ENCODE results near the gene TMOD1. TPM values are rescaled to one million over a fixed set of nuclear protein-coding genes. Genes with fewer than 3 reads are reported as not detected.

The TMOD1 gene
- total RNA-seq, 3 donors from 2014 or later (not counting 1 experiment from before 2014, with no cell fraction given): 1.9 to 3.2 (median 2.0) TPM

DNA sequence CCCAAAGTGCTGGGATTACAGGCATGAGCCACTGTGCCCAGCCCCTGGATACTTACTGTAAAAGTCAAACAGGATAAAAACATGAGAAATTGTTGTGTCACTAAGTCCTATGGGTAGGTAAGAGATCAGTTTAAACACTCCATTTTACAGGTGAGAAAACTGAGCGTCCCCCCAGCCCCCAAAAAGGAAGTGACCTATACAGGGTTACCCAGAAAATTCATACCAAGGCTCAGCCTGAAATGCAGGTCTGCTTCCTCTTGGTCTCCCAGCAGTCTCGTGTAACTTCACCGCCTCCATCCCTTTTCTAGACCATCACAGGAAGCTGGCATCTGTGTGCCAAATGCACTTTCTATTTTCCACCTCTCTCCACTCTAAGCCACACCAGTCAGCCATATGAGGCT is 57.2 kb downstream of the TMOD1 start:
- Histone ChIP-seq H3K4me1 (ENCODE audit: control insufficient read depth, insufficient read depth, low read length) (no peaks in the 10 kb centered on the region), H3K36me3 (ENCODE audit: control insufficient read depth, insufficient read depth, low read length) (no peaks in the 10 kb centered on the region), H3K27ac (ENCODE audit: low read length) (no peak overlapping the region), H3K27me3 (ENCODE audit: control insufficient read depth, insufficient read depth, low read length) (no peaks in the 10 kb centered on the region), H3K4me3 (ENCODE audit: low read length) (no peak overlapping the region), H3K9me3 (ENCODE audit: control insufficient read depth, insufficient read depth, low read length) (no peaks in the 10 kb centered on the region)
- H3K4me1 Mint-ChIP-seq: peaks cover 0 to 6% of the 10 kb centered on the region in 2 donors
- H3K27ac Mint-ChIP-seq: no peak overlapping the region
- peaks cover 35 to 40% of the 10 kb centered on the region in 2 donors for H3K27me3 Mint-ChIP-seq (ENCODE audit: low read depth in 2 of 2)
- intact Hi-C loops (cut with micrococcal nuclease): no loop called here
- no peak overlapping the region for H3K4me3 Mint-ChIP-seq
- H3K36me3 Mint-ChIP-seq: no peaks in the 10 kb centered on the region
- 6% methylated on average over 3 of the region's 3 CpGs for WGBS (ENCODE audit: insufficient coverage)
- DNase-seq: no peak
- no peaks in the 10 kb centered on the region for H3K9me3 Mint-ChIP-seq
- TF ChIP-seq, protein P1, sequence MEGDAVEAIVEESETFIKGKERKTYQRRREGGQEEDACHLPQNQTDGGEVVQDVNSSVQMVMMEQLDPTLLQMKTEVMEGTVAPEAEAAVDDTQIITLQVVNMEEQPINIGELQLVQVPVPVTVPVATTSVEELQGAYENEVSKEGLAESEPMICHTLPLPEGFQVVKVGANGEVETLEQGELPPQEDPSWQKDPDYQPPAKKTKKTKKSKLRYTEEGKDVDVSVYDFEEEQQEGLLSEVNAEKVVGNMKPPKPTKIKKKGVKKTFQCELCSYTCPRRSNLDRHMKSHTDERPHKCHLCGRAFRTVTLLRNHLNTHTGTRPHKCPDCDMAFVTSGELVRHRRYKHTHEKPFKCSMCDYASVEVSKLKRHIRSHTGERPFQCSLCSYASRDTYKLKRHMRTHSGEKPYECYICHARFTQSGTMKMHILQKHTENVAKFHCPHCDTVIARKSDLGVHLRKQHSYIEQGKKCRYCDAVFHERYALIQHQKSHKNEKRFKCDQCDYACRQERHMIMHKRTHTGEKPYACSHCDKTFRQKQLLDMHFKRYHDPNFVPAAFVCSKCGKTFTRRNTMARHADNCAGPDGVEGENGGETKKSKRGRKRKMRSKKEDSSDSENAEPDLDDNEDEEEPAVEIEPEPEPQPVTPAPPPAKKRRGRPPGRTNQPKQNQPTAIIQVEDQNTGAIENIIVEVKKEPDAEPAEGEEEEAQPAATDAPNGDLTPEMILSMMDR (IDR thresholded peaks at IDR 0.05): no peak
- no peak for ATAC-seq

DNA sequence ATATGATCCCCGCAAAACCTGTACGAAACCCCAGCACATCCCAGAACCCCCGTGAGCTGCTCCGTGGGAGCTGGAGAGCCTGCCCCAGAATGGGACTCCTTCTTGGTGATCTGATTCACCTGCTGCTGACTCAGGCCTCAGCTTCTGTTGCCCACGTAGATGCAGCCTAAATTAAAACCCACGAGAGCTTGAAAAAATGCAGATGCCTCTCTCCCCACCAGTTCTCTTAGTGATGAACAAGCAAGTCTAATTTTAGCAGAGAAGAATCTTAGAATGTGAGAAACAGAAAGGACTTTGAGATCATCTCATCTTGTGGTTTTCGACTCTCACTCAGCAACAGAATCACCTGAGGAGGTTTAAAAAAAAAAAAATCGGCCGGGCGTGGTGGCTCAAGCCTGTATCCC is 57.6 kb downstream of the TMOD1 start:
- TF ChIP-seq, protein P1 (IDR thresholded peaks at IDR 0.05): no peak
- no peak overlapping the region for H3K27ac Mint-ChIP-seq
- Histone ChIP-seq H3K27me3 (ENCODE audit: control insufficient read depth, insufficient read depth, low read length) (no peaks in the 10 kb centered on the region), H3K9me3 (ENCODE audit: control insufficient read depth, insufficient read depth, low read length) (no peaks in the 10 kb centered on the region), H3K4me1 (ENCODE audit: control insufficient read depth, insufficient read depth, low read length) (no peaks in the 10 kb centered on the region), H3K36me3 (ENCODE audit: control insufficient read depth, insufficient read depth, low read length) (no peaks in the 10 kb centered on the region), H3K4me3 (ENCODE audit: low read length) (no peak overlapping the region), H3K27ac (ENCODE audit: low read length) (no peak overlapping the region)
- WGBS (ENCODE audit: insufficient coverage): 41% methylated on average over 9 of the region's 10 CpGs
- no peaks in the 10 kb centered on the region for H3K36me3 Mint-ChIP-seq
- DNase-seq (no peak), ATAC-seq (no peak)
- H3K27me3 Mint-ChIP-seq (ENCODE audit: low read depth in 2 of 2): peaks cover 31 to 40% of the 10 kb centered on the region in 2 donors
- intact Hi-C loops (cut with micrococcal nuclease): no loop called here
- peaks cover 0 to 6% of the 10 kb centered on the region in 2 donors for H3K4me1 Mint-ChIP-seq
- H3K9me3 Mint-ChIP-seq: no peaks in the 10 kb centered on the region
- H3K4me3 Mint-ChIP-seq: no peak overlapping the region

DNA sequence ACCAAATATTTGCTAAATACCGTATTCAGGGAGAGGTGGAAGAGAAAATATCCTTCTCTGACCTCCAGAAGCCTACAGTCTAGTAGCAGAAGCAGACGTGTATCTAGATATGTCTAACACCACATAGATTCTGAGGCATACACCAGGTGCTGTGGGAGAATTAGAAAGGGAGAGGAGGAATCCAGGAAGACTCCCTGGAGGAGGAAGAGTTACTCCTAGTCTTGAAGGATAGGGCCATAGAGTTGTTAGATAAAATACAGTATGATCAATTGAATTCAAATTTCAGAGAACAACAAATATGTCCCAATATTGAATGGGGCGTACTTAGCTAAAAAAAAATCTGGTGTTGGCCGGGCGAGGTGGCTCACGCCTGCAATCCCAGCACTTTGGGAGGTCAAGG is 58.7 kb downstream of the TMOD1 start:
- Histone ChIP-seq H3K27me3 (ENCODE audit: control insufficient read depth, insufficient read depth, low read length) (no peaks in the 10 kb centered on the region), H3K9me3 (ENCODE audit: control insufficient read depth, insufficient read depth, low read length) (no peaks in the 10 kb centered on the region), H3K4me1 (ENCODE audit: control insufficient read depth, insufficient read depth, low read length) (no peaks in the 10 kb centered on the region), H3K36me3 (ENCODE audit: control insufficient read depth, insufficient read depth, low read length) (no peaks in the 10 kb centered on the region), H3K27ac (ENCODE audit: low read length) (no peak overlapping the region), H3K4me3 (ENCODE audit: low read length) (no peak overlapping the region)
- WGBS (ENCODE audit: insufficient coverage): 91% methylated on average over 5 of the region's 6 CpGs
- Mint-ChIP-seq H3K9me3 (no peaks in the 10 kb centered on the region), H3K4me3 (no peak overlapping the region), H3K27me3 (ENCODE audit: low read depth in 2 of 2) (peaks cover 26 to 34% of the 10 kb centered on the region in 2 donors), H3K27ac (no peak overlapping the region), H3K36me3 (no peaks in the 10 kb centered on the region), H3K4me1 (peaks cover 0 to 6% of the 10 kb centered on the region in 2 donors)
- intact Hi-C loops (cut with micrococcal nuclease): no loop called here
- no peak for ATAC-seq
- DNase-seq: no peak
- TF ChIP-seq, protein P1 (IDR thresholded peaks at IDR 0.05): no peak

DNA sequence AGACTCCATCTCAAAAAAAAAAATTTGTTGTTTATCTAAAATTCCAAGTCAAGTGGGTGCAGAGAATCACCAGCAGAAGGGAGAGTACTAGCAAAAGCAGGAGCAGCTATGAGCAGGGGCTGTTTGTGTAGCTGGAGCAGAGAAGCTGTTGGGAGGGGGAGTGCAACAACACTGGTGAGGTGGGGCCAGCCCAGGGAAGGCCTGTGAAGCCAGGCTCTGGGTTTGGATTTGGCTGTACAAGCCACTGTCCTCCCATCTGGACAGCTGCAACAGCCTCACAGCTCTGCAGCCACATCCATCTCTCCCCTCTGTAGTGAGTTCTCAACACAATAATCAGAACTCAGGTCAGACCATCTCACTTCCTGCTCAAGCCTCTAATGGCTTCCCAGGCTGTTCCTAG is 59.4 kb downstream of the TMOD1 start:
- Mint-ChIP-seq H3K4me3 (no peak overlapping the region), H3K9me3 (no peaks in the 10 kb centered on the region), H3K27ac (no peak overlapping the region), H3K36me3 (no peaks in the 10 kb centered on the region), H3K27me3 (ENCODE audit: low read depth in 2 of 2) (peaks cover 25 to 28% of the 10 kb centered on the region in 2 donors), H3K4me1 (peaks cover 0 to 6% of the 10 kb centered on the region in 2 donors)
- no peak overlapping the region for H3K4me3 ChIP-seq (ENCODE audit: low read length)
- H3K9me3 ChIP-seq (ENCODE audit: control insufficient read depth, insufficient read depth, low read length): no peaks in the 10 kb centered on the region
- intact Hi-C loops (cut with micrococcal nuclease): no loop called here
- DNase-seq: no peak
- H3K4me1 ChIP-seq (ENCODE audit: control insufficient read depth, insufficient read depth, low read length): no peaks in the 10 kb centered on the region
- ATAC-seq: no peak
- TF ChIP-seq, protein P1 (IDR thresholded peaks at IDR 0.05): no peak
- no peaks in the 10 kb centered on the region for H3K27me3 ChIP-seq (ENCODE audit: control insufficient read depth, insufficient read depth, low read length)
- H3K36me3 ChIP-seq (ENCODE audit: control insufficient read depth, insufficient read depth, low read length): no peaks in the 10 kb centered on the region
- no peak overlapping the region for H3K27ac ChIP-seq (ENCODE audit: low read length)

Measured in natural killer cell (primary cell).